ENCODE results near the gene ENTPD5.

ENTPD5 gene

GRCh38 chr14:74018586-74019407 lies at the start of gene ENTPD5, which contains the start of gene BBOF1:
Gene ENTPD5, minus strand, starts transcription at chr14:74019288. Its CDS starts 31,186 bp downstream, at chr14:73988102.
Gene BBOF1, plus strand, starts transcription at chr14:74019349. Its CDS starts 130 bp downstream, at chr14:74019479.
- peak; percentile 68 to 93 (median 89) for DNase-seq
- intact Hi-C loops (cut with DNase I), result loop anchor here (10.0 kb wide), 1 partner anchor 64 kb away; the partner anchor contains the start of genes COQ6 and FAM161B

DNA sequence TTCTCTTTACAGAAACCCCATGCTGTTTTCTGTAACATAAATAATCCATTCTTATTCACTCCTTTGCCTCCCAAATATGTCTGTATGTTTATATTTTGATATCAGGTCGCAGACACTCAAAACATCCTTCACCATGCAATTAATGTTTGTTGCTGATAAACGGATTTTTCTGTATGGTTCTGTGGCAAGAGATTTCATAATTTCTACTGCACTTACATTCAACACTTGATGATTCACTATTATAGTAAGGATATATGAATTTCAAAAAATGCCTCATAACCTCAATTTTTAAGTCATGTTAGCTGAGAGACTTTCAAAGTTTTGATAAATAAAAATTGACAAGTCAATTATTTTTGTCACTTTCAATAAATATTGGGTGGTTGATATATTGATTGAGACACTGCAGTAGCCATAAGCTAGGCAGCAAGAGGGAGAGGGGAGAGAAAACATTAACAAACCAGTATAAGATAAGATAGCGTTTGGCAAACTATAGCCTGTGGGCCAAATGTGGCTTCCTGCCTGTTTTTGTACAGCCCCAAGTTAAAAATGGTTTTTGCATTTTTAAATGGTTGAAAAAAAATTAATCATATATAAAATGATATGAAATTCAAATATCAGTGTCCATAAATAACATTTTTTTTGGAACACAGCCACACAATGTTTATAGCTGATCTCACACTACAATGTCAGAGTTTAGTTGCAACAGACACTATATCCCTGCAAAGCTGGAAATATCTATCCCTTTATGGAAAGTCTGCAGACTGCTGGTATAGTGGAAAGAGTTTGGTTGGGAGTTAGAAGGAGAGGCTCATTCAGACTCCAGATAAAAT lies 46.9 kb upstream of the ENTPD5 start:
- DNase-seq, result no peak
- intact Hi-C loops (cut with DNase I), result no loop called here

DNA sequence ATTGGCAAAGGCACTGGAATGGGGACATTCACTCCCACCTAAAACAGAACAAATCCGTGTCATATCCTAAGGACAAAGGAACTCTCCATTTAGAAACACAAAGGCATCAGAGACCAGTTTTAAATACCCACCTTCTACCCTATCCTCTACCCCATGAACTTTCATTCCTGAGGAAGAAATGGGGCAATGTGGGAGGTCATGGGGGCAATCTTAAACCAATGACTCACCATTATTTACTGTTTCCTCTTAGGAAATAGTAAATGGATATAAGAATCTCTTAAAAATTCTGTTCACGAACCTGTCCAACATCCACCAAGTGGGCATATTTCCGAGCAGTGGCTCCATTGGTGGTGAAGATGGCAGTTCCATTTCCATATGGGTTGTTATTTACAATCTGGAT lies 45.8 kb upstream of the ENTPD5 start:
- no peak for DNase-seq
- intact Hi-C loops (cut with DNase I), result no loop called here

DNA sequence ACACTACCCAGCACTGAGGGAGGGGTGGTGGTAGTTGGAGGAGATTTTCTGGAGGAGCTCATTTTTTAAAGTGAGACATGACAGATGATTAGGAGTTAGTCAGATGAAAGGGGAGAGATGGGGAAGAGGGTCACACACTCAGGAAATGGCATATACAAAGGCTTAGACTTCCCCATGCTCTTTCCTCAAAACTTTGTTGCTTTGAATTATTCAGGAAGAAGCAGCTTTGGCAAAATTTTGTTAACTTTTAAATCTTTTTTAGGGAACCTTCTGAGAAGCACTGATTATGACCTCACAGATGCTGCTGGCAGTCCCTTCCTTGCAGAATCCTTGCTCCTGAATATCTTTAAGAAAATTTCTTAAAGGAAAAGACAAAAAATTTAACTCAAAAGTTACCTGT lies 45.3 kb upstream of the ENTPD5 start:
- intact Hi-C loops (cut with DNase I), result no loop called here
- DNase-seq, result no peak

GRCh38 chr14:74062809-74063150 lies 43.7 kb upstream of the ENTPD5 start:
- intact Hi-C loops (cut with DNase I), result no loop called here
- no peak for DNase-seq

DNA sequence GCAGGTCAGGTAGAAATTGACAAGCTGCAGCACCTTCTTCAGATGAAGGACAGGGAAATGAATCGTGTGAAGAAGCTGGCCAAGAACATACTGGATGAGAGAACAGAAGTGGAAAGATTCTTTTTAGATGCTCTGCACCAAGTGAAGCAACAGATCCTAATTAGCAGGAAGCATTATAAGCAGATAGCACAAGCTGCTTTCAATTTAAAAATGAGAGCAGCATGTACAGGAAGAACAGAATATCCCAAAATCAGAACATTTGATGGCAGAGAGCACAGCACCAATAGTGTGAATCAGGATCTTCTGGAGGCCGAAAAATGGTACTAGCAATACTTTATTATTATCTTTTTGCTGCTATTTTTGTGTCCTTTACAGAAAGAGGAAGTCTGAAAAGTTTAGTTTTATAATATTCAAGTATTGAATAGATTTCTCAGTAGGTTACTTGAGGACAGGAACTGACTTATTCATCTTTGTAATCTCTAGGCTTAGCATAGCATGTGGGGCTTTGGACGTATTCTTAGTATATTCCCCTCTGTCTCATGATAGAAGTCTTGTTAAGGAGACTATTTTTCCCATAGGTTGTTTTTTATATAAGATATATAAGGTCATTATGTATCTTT lies 30.9 kb upstream of the ENTPD5 start:
- no peak for DNase-seq
- intact Hi-C loops (cut with DNase I), result no loop called here

DNA sequence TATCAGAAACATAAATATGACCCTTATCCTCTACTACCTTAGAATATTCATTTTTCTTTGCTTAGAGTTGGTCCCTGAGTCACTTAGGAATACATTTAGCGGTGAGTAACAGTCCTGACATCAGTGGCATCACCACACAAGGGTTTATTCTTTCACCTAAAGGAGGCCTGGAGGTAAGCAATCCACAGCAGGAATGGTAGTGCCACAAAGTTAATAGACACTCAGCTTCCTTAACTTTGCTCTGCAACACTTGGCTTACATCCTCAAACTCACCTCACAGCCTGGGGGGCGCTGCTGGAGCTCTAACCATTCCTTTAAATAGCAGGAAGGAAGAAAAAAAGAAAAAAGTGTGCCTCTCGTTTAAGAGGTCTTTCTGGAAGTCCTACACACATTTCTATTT lies 29.2 kb upstream of the ENTPD5 start:
- intact Hi-C loops (cut with DNase I), result no loop called here
- DNase-seq, result no peak

- no peak for DNase-seq
- intact Hi-C loops (cut with DNase I), result no loop called here
Measured at GRCh38 chr14:74045522-74045921, 26.4 kb upstream of the ENTPD5 start.

DNA sequence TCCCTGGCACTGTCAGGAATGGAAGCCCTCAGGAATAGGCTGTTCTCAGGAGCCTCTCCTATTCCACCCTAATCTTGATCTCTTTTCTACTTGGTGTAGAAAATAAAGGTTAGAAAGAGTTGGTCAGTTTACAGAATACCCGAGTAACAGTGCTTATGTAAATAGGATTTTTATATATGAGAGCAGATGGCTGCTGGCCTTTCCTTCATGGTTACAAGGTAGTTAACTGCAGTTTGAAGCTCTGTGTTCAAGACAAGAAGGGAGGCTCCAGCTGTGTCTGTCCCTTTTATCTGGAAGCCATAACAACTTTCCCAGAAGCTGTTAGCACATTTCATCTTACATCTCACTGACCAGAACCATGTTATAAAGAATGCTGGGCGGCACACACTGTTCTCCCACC lies 23.2 kb upstream of the ENTPD5 start:
- no peak for DNase-seq
- intact Hi-C loops (cut with DNase I), result no loop called here

- intact Hi-C loops (cut with DNase I), result no loop called here
- DNase-seq, result peak in 1 of 42 donors; percentile 40
Measured at GRCh38 chr14:74038020-74038859, 19.2 kb upstream of the ENTPD5 start.

DNA sequence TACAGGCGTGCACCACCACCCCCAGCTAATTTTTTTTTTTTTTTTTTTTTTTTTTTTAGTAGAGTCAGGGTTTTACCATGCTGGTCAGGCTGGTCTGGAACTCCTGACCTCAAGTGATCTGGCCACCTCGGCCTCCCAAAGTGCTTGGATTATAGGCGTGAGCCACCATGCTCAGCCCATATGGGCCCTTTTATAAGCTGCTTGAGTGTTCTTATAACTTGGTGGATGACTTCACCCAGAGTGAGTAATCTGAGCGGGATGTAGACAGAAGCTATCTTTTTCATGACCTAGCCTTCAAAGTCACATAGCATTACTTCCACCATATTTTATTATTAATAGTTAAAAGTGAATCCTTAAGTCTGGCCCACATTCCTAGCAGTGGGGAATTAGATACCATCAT lies 16.5 kb upstream of the ENTPD5 start:
- no peak for DNase-seq
- intact Hi-C loops (cut with DNase I), result no loop called here

- intact Hi-C loops (cut with DNase I), result no loop called here
- DNase-seq, result no peak
Measured at GRCh38 chr14:74034572-74034971, 15.5 kb upstream of the ENTPD5 start.

DNA sequence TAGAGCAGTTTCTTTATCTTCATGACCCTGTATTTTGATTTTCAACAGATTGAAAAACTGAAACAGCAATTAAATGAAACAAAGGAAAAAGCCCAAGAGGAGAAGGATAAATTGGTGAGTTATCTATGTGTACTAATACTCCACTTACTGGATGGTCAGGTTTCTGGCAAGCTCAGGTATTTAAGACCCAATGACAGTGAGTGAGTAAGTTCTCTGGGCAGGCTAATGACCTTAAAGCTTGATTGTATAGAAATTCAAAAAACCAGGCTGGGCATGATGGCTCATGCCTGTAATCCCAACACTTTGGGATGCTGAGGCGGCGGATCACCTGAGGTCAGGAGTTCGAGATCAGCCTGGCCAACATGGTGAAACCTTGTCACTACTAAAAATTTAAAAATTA lies 10.0 kb upstream of the ENTPD5 start:
- intact Hi-C loops (cut with DNase I), result no loop called here
- no peak for DNase-seq

DNA sequence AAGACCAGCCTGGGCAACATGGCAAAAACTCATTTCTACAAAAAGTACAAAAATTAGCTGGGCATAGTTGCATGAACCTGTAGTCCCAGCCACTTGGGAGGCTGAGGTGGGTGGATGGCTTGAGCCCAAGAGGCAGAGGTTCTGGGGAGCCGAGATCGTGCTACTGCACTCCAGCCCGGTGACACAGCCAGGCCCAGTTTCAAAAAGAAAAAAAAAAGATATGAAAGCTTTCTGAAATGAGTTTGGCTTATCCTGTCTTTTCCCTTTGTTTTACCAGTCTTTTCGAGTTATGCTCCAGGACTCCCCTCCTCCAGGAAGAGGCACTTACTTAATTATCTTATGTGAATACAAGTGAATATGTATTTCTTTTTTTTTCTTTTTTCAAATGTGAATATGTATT lies 3.3 kb upstream of the ENTPD5 start:
- intact Hi-C loops (cut with DNase I), result no loop called here

GRCh38 chr14:74019408-74020137 lies 485 bp upstream of the ENTPD5 start:
- intact Hi-C loops (cut with DNase I), result loop anchor here (10.0 kb wide), 1 partner anchor 65 kb away; the partner anchor contains the start of genes COQ6 and FAM161B
- DNase-seq, result peak in 1 of 42 donors; percentile 17

More for the DNA sequence above, 3.3 kb upstream of the ENTPD5 start:
- no peak for DNase-seq

GRCh38 chr14:74018174-74018585 lies 908 bp downstream of the ENTPD5 start:
- intact Hi-C loops (cut with DNase I), result loop anchor here (10.0 kb wide), 1 partner anchor 63 kb away; the partner anchor contains the start of genes COQ6 and FAM161B
- DNase-seq, result no peak

DNA sequence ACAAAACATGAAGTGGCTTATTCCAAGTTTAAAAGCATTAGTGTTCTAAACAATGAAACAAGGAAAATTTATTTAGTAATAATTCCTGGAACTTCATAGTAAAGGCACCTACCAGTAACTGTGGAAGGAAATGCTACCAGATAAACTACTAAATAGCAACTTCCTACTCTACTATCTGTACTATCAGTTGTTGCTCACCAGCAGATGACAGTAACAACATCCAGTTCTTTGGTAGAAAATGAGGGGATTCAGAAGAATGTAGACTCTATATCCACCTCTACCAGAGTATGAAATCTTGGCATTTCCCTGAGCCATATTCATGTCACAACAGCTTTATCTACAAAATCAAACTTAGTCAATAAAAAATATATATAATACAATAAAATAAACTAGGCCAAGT lies 3.1 kb downstream of the ENTPD5 start:
- DNase-seq, result no peak
- intact Hi-C loops (cut with DNase I), result loop anchor here (10.0 kb wide), 1 partner anchor 61 kb away; the partner anchor contains the start of genes COQ6 and FAM161B

DNA sequence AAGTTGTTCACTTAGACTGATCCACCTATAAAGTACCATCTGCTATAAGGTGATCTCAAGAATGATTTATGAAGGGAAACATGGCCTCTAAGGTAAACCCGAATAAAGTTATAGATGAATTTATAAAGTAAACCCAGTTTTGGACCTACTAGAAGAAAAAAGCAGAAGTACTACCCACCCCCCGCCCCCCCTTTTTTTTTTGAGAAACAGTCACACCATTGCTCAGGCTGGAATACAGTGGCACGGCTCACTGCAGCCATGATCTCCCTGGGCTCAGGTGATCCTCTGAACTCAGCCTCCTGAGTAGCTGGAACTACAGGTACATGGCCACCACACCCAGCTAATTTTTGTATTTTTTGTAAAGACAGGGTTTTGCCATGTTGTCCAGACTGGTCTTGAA lies 3.9 kb downstream of the ENTPD5 start:
- intact Hi-C loops (cut with DNase I), result loop anchor here (10.0 kb wide), 1 partner anchor 60 kb away; the partner anchor contains the start of genes COQ6 and FAM161B
- no peak for DNase-seq

Measured in head of caudate nucleus (tissue), 42 donors.